HG03354 (cell line): ENCODE data around the gene CLDND2.
"Not testable (repeated sequence)": the region's sequence is repeated elsewhere in the genome, so short reads cannot be mapped to it uniquely, and the experiment has no call there.

Experiments
- ATAC-seq: cut with Tn5 transposase; IDR thresholded peaks from one replicate; pipeline ENCODE4 v1.9.1; 2021; ENCODE audit warnings: mild to moderate bottlenecking; ENCODE audit not compliant: unreplicated experiment, poor library complexity, severe bottlenecking

Gene CLDND2, protein sequence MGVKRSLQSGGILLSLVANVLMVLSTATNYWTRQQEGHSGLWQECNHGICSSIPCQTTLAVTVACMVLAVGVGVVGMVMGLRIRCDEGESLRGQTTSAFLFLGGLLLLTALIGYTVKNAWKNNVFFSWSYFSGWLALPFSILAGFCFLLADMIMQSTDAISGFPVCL

GRCh38 chr19:51368366-51369282 is at the start of gene CLDND2:
Gene CLDND2, minus strand, starts transcription at chr19:51369003. Its CDS starts 426 bp downstream, at chr19:51368577.
- no peak for ATAC-seq

DNA sequence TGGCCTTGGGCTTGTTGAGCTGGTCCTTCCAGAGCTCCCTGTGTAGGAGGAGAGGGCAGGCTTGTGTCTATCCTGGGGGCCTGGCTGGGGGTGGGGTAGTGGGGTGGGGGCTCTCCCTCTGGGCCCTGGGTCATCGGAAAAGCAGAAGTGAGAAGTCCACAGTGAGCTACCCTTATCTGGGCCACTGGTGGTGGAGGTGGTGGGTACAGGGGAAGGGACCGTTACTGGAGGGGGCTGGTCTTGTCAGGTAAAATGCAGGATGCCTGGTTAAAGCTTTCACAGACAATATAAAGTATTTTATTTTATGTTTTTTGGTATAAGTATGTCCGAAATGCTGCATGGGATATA is 49.0 kb upstream of the CLDND2 start:
- peak; percentile 44 for ATAC-seq

- peak; percentile 70 for ATAC-seq
These were observed 48.5 kb upstream of the CLDND2 start, which contains the start of gene SIGLEC10 for GRCh38 chr19:51417107-51417809. Gene SIGLEC10, minus strand, starts transcription at chr19:51417642. Its CDS starts 61 bp downstream, at chr19:51417581.

DNA sequence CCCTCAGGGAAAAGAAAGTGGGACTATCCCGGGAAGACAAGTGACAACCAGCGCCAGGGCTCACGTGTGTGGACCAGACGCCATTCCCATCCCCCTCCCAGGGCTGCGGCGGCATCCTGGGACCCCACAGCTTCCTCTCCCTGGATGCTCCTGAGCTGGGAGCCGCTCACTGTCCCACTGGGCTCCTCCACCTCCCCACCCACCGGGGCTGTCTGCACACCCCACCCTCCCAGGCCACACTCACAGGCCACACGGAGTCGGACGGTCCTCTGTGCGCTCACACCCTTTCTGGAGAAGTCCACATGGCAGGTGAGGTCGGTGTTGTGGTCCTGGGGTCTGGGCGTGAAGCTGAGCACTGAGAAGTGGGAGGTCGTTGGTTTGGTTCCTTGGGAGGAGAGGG is 47.6 kb upstream of the CLDND2 start:
- not testable (repeated sequence) for ATAC-seq

DNA sequence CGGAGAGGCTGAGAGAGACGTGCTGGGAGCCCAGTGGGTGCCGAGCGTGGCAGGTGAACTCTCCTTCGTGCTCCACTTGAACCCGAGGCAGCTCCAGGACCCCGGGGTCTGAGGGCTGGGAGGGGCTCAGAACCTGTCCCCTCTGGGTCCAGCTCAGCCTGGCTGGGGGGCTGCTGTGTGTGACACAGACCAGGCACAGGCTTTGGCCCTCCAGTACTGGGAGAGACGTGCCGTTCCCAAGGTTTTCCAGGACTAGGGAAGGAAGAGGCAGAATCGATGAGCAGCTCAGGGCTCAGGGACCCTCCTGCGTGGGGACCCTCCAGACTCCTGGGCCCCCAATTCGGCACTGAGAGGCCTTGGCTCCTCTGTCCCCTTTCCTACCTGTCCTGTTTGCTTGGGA is 46.4 kb upstream of the CLDND2 start:
- no peak for ATAC-seq

DNA sequence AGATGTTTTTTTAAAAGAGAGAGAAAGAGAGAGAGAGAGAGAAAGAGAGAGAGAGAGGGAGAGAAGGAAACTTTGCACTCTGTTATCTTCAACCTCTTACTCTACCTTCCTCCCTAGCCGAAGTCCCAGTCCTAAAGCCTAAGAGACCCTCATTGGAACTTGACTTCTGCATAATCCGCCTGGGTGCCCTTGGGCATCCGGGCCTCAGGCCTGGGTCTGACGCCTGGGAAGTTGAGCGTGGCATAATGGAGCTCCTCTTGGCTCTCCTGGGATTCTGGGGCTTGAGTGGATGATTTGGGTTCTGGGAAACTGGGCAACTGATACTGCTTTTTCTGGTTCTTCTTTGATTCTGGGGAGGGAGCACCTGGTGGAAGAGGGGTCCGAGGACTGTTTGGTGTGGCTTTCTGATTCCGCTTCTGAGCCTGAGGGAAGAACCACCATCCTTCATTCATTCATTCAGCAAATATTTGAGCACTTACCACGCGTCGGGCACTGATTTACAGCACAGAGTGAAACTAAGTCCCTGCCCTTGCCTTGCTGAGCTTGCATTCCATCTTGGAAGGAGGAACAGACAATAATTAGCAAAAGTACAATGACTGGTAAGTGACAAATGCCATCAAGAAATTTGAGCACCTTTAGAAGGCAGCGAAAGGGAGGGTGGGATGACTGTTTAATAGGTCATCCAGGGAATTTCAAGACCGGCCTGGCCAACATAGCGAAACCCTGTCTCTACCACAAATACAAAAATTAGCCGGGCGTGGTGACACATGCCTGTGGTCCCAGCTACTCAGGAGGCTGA is 42.3 kb upstream of the CLDND2 start:
- no peak for ATAC-seq

DNA sequence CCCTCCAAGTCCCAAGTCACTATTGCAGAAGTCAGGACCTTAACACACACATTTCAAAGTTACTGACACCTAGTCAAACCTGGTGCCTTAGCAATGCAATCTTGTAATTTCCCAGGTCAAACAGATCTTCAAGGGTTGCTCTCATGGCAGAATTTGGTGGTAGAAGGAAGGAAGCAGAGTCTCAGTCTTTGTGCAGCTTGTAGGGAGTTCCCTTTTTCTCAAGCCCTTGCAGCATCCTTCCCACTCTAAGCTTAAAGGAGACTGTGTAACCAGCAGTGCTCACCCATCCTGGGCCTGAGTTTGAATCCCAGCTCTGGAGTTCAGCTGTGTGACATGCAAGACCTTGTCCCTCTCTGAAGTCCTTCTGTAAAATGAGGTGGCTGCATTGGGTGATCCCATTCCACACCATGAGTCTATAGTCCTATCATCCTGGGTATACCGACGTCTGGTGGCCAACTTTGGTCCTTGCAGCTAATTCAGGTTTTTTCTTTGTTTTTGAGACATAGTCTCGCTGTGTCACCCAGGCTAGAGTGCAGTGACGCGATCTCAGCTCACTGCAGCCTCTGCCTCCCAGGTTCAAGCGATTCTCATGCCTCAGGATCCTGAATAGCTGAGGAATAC is 38.8 kb upstream of the CLDND2 start:
- no peak for ATAC-seq

GRCh38 chr19:51402117-51402516 is 33.3 kb upstream of the CLDND2 start:
- ATAC-seq = no peak

DNA sequence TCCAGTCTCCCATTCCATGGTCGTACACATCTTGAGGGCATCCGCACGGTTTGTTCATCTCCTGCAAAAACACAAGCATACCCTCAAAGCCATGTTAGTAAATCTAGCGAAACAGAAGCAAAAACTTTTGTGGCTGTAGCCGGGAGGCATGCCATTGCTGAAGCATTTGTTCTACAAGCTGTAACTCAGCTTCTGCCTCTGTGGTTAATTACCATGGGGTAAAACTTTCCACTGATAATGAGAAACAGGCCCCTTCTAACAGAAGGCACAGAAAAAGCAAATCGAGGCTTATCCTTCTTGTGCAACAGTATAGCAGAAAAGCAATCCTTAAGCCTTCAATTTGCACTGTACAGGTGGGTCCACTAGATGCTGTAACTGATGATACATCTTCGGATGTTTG is 31.1 kb upstream of the CLDND2 start:
- ATAC-seq = not testable (repeated sequence)

DNA sequence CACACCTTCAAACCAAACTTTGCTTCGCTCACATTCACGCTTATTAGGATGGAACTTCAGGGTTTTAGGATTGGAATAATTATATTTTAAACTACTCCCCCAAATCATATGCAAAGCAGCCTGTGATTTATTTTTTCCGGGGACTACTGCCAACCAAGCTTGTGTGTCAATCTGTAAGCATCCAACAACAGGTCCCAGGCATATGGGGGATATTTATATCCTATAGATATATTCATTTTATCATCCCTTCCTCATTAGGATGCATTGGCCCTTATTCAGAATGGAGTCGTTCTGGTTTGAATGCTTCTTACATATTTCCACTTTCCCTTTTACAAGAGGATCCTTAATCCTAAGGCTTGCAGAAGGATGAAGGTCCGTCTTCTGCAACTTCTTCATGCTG is 30.4 kb upstream of the CLDND2 start:
- no peak for ATAC-seq

- ATAC-seq = no peak
These were observed 29.4 kb upstream of the CLDND2 start for GRCh38 chr19:51398096-51398704.

GRCh38 chr19:51397453-51397852 is 28.6 kb upstream of the CLDND2 start:
- ATAC-seq = not testable (repeated sequence)

- no peak for ATAC-seq
These were observed 27.4 kb upstream of the CLDND2 start for GRCh38 chr19:51396175-51396574.

- peak; percentile 88 for ATAC-seq
These were observed 25.4 kb upstream of the CLDND2 start for GRCh38 chr19:51394050-51394836.

- ATAC-seq = no peak
These were observed 23.9 kb upstream of the CLDND2 start for GRCh38 chr19:51392701-51393100.

DNA sequence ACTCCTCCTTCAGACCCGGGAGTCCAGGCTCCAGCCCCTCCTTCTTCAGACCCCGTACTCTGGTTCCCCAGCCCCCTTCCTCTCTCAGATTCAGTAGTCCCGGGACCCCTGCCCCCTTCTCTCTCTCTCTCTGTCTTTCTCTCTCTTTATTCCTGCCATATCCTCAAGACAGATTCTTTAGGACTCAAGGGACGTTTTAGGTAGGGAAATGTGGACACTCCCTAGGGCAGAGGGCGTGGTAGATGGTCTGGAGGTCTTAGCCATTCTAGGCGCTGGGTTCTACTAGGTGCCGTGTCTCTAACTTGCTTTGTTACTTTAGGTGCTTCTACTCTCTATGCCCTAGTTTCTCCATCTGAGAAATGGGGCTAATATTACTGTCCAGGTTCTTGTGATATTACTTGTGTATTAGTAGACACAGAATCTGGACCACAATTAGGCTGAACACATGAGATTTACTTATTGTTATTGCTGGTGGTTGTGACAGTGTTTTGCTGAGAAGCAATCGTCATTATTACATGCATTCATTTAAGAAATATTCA is 22.3 kb upstream of the CLDND2 start:
- ATAC-seq = no peak

DNA sequence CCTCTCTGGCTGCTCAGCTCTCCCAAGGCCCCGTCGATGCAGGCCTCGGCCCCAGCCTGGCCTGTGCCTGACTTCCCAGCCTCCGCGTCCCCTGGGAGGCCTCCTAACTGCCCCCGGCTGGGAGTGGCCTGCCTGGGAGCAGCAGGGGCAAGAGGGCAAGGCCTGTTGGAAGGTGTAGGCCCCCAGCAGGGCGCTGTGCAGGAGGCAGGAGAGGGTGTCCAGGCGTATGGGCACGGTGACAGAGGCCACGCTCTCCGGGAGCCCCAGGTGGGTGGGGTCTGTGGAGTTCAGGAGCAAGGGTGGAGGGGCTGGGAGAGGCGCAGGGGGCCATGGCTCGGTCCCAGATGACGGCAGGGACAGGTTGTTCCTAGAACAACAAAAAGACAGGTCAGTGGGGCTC is 20.3 kb upstream of the CLDND2 start:
- ATAC-seq = no peak

DNA sequence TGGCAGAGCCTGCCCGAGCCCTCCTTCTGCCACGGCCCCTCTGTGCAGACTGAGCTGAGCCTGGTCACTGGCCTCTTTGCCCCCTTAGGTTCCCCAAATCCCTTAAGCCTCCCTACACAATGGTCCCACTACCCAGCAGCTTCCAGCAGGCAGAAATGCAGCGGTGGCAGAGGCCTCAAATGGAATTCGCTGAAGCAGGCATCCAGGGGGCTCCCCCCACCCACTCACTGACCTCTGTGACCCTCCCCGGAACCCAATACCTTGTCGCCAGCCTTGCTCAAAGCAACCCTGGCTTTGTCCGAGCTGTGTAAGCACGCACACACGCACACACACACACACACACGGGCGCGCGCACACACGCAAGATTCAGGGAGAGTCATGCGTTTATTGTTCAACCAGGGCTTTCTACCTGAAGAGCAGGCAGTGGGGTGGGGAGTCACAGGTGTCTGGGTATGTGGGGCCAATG is 19.2 kb upstream of the CLDND2 start, which contains the start of gene LIM2:
Gene LIM2, minus strand, starts transcription at position 51 of the 466 bp plus-strand sequence. CDS start 531 bp downstream, outside the sequence.
- no peak for ATAC-seq
